GM12873 (cell line): Measurements from ENCODE around the gene CIDEB.

Experiments
- TF ChIP-seq, protein P1 (sequence below): IDR thresholded peaks from 2 replicates; pipeline ENCODE4 v1.5.1; 2012; ENCODE audit warnings: low read depth, mild to moderate bottlenecking, moderate library complexity, low read length, control low read depth; ENCODE audit not compliant: insufficient read depth; ENCODE audit errors: missing control alignments

Gene CIDEB

GRCh38 chr14:24329736-24330135, 22.0 kb upstream of the CIDEB start:
- TF ChIP-seq, protein P1, sequence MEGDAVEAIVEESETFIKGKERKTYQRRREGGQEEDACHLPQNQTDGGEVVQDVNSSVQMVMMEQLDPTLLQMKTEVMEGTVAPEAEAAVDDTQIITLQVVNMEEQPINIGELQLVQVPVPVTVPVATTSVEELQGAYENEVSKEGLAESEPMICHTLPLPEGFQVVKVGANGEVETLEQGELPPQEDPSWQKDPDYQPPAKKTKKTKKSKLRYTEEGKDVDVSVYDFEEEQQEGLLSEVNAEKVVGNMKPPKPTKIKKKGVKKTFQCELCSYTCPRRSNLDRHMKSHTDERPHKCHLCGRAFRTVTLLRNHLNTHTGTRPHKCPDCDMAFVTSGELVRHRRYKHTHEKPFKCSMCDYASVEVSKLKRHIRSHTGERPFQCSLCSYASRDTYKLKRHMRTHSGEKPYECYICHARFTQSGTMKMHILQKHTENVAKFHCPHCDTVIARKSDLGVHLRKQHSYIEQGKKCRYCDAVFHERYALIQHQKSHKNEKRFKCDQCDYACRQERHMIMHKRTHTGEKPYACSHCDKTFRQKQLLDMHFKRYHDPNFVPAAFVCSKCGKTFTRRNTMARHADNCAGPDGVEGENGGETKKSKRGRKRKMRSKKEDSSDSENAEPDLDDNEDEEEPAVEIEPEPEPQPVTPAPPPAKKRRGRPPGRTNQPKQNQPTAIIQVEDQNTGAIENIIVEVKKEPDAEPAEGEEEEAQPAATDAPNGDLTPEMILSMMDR: no peak

DNA sequence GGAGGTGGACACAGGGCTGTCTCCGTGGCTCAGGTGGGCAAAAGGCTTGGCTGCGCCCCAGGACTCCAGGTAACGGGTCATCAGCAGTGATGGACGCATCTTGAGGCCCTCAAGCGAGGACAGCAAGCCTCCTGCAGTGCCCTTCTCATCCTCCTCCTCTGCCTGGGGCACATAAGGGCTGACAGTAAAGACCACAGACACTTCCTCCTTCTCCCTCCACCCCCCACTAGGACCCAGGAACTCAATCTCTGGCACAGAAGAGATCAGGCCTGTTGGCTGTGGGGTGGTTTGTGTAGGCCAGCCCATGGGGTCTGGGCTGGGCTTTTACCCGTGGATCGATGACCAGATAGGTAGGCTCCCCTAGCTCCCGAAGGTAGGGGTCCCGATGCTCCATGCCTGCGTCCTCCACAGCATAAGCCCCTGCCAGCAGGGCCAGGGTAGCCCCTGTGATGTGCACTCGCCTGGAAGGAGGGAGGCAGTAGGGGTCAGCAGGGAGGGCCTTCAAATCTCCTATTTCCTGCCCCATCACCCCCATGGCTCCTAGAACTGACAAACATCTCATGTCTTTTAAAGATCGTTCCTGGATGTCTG, 21.4 kb upstream of the CIDEB start:
- TF ChIP-seq, protein P1: no peak

- TF ChIP-seq, protein P1: peak; percentile 45
Observed at GRCh38 chr14:24327914-24328313, 20.1 kb upstream of the CIDEB start.

GRCh38 chr14:24327303-24327702, 19.5 kb upstream of the CIDEB start:
- TF ChIP-seq, protein P1: no peak

- TF ChIP-seq, protein P1: no peak
Observed at GRCh38 chr14:24325963-24326362, 18.2 kb upstream of the CIDEB start.

GRCh38 chr14:24325041-24325530, 17.3 kb upstream of the CIDEB start:
- TF ChIP-seq, protein P1: no peak

- TF ChIP-seq, protein P1: no peak
Observed at GRCh38 chr14:24324024-24324423, 16.2 kb upstream of the CIDEB start.
